ENCODE results near the gene ZNF768.

DNA sequence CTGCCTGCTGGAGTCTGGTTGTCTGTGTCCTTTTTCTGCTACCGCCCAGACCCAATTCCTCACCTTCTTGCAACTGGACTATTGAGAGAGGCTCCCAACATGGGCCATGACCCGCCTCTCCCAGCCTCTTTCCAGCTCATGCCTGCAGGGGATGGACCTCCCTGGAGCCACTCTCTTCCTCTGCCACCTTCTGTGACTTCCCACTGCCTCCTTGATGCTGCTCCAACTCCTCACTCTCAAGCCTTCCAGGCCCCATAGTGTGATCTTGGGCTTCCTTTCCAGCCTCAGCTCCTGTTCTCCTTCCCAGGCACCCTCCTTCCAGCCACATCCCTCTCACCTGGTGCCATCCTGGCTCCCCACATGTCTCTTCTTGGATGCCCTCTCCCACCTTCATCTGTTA lies 11.1 kb downstream of the ZNF768 start:
- TF ChIP-seq KMT2B (CRISPR knock-in tag; IDR thresholded peaks at IDR 0.05) = no peak
- no peak for TF ChIP-seq RFXANK (CRISPR knock-in tag; IDR thresholded peaks at IDR 0.05)
- TF ChIP-seq CTCF (CRISPR knock-in tag; IDR thresholded peaks at IDR 0.05) = no peak
- no peak for TF ChIP-seq SMAD9 (CRISPR knock-in tag; IDR thresholded peaks at IDR 0.05)
- no peak for TF ChIP-seq CEBPB (IDR thresholded peaks at IDR 0.05; ENCODE audit: borderline replicate concordance, low read depth, low read length)
- no peak for TF ChIP-seq ZNF782 (CRISPR knock-in tag; IDR thresholded peaks at IDR 0.05; ENCODE audit: borderline replicate concordance)
- no peak for TF ChIP-seq ZNF552 (CRISPR knock-in tag; IDR thresholded peaks at IDR 0.05; ENCODE audit: borderline replicate concordance)
- no peak for TF ChIP-seq ATF7 (IDR thresholded peaks at IDR 0.05)
- TF ChIP-seq ATF7 (CRISPR knock-in tag; IDR thresholded peaks at IDR 0.05) = no peak
- no peak for TF ChIP-seq NCOA2 (CRISPR knock-in tag; IDR thresholded peaks at IDR 0.05)
- TF ChIP-seq, protein P1, sequence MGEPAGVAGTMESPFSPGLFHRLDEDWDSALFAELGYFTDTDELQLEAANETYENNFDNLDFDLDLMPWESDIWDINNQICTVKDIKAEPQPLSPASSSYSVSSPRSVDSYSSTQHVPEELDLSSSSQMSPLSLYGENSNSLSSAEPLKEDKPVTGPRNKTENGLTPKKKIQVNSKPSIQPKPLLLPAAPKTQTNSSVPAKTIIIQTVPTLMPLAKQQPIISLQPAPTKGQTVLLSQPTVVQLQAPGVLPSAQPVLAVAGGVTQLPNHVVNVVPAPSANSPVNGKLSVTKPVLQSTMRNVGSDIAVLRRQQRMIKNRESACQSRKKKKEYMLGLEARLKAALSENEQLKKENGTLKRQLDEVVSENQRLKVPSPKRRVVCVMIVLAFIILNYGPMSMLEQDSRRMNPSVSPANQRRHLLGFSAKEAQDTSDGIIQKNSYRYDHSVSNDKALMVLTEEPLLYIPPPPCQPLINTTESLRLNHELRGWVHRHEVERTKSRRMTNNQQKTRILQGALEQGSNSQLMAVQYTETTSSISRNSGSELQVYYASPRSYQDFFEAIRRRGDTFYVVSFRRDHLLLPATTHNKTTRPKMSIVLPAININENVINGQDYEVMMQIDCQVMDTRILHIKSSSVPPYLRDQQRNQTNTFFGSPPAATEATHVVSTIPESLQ (CRISPR knock-in tag; conservative IDR thresholded peaks at IDR 0.05) = no peak
- TF ChIP-seq ZNF24 (IDR thresholded peaks at IDR 0.05) = no peak
- TF ChIP-seq CEBPZ (IDR thresholded peaks at IDR 0.05; ENCODE audit: low read length) = no peak
- TF ChIP-seq, protein P2, sequence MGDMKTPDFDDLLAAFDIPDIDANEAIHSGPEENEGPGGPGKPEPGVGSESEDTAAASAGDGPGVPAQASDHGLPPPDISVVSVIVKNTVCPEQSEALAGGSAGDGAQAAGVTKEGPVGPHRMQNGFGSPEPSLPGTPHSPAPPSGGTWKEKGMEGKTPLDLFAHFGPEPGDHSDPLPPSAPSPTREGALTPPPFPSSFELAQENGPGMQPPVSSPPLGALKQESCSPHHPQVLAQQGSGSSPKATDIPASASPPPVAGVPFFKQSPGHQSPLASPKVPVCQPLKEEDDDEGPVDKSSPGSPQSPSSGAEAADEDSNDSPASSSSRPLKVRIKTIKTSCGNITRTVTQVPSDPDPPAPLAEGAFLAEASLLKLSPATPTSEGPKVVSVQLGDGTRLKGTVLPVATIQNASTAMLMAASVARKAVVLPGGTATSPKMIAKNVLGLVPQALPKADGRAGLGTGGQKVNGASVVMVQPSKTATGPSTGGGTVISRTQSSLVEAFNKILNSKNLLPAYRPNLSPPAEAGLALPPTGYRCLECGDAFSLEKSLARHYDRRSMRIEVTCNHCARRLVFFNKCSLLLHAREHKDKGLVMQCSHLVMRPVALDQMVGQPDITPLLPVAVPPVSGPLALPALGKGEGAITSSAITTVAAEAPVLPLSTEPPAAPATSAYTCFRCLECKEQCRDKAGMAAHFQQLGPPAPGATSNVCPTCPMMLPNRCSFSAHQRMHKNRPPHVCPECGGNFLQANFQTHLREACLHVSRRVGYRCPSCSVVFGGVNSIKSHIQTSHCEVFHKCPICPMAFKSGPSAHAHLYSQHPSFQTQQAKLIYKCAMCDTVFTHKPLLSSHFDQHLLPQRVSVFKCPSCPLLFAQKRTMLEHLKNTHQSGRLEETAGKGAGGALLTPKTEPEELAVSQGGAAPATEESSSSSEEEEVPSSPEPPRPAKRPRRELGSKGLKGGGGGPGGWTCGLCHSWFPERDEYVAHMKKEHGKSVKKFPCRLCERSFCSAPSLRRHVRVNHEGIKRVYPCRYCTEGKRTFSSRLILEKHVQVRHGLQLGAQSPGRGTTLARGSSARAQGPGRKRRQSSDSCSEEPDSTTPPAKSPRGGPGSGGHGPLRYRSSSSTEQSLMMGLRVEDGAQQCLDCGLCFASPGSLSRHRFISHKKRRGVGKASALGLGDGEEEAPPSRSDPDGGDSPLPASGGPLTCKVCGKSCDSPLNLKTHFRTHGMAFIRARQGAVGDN (CRISPR knock-in tag; IDR thresholded peaks at IDR 0.05) = no peak

Measured in HepG2 (cell line).